Esophagus squamous epithelium (tissue), 4 donors: ENCODE measurements around the gene MRPL20.

Experiments
- CTCF ChIP-seq, 6 experiments: fragments of 450-650 bp in 4 of 6; fragments of 200-600 bp in 2 of 6; sonication (generic) in 2 of 6; IDR thresholded peaks; one replicate each; pipeline ENCODE4 v1.5.1; 2016 to 2019; ENCODE audit warnings: antibody characterized with exemption in 6 of 6, mild to moderate bottlenecking in 4 of 6, moderate library complexity in 4 of 6
- POLR2A ChIP-seq, 4 donors: fragments of 450-650 bp; IDR thresholded peaks; one replicate each; pipeline ENCODE4 v1.6.1; 2017; ENCODE audit warnings: antibody characterized with exemption in 4 of 4, mild to moderate bottlenecking in 4 of 4, moderate library complexity in 3 of 4

- no peak for TF ChIP-seq CTCF (IDR thresholded peaks at IDR 0.05)
- TF ChIP-seq POLR2A (IDR thresholded peaks at IDR 0.05), result no peak
Measured at GRCh38 chr1:1373815-1374588, 33.1 kb downstream of the MRPL20 start.
